ENCODE measurements around the gene SLC43A3. TPM values are rescaled to one million over a fixed set of nuclear protein-coding genes. Genes with fewer than 3 reads are reported as not detected.

The SLC43A3 gene
- polyA plus RNA-seq, 6 donors from 2014 or later, result 14.5 to 20.8 (median 17.5) TPM

GRCh38 chr11:57430952-57431351, 4.0 kb upstream of the SLC43A3 start:
- peaks cover 15 to 24% (median 15%) of the 10 kb centered on the region in 3 donors for H3K4me1 Mint-ChIP-seq
- no peaks in the 10 kb centered on the region for H3K36me3 Mint-ChIP-seq
- no peak overlapping the region for H3K27ac Mint-ChIP-seq
- no peaks in the 10 kb centered on the region for H3K9me3 Mint-ChIP-seq
- no peak overlapping the region for H3K4me3 Mint-ChIP-seq
- H3K27me3 Mint-ChIP-seq, result no peaks in the 10 kb centered on the region
- DNase-seq (no peak), ATAC-seq (ENCODE audit: low read depth in 2 of 2) (no peak)

GRCh38 chr11:57429946-57430345, 3.0 kb upstream of the SLC43A3 start:
- Mint-ChIP-seq H3K4me3 (peak overlapping the region in 1 of 8 donors; percentile 59), H3K36me3 (no peaks in the 10 kb centered on the region), H3K4me1 (peaks cover 19 to 34% (median 25%) of the 10 kb centered on the region in 3 donors), H3K9me3 (no peaks in the 10 kb centered on the region), H3K27ac (no peak overlapping the region), H3K27me3 (no peaks in the 10 kb centered on the region)
- ATAC-seq (ENCODE audit: low read depth in 2 of 2) (no peak), DNase-seq (no peak)

GRCh38 chr11:57428643-57429042, 1.7 kb upstream of the SLC43A3 start:
- no peak overlapping the region for H3K27ac Mint-ChIP-seq
- no peaks in the 10 kb centered on the region for H3K36me3 Mint-ChIP-seq
- ATAC-seq (ENCODE audit: low read depth in 2 of 2) (no peak), DNase-seq (no peak)
- H3K4me3 Mint-ChIP-seq, result peak overlapping the region in 1 of 8 donors; percentile 81
- H3K27me3 Mint-ChIP-seq, result no peaks in the 10 kb centered on the region
- peaks cover 30 to 47% (median 38%) of the 10 kb centered on the region in 3 donors for H3K4me1 Mint-ChIP-seq
- no peaks in the 10 kb centered on the region for H3K9me3 Mint-ChIP-seq

- ATAC-seq (ENCODE audit: low read depth in 2 of 2), result no peak
- peaks cover 30 to 49% (median 39%) of the 10 kb centered on the region in 3 donors for H3K4me1 Mint-ChIP-seq
- H3K9me3 Mint-ChIP-seq, result no peaks in the 10 kb centered on the region
- peak overlapping the region; percentile 81 to 96 (median 90) for H3K4me3 Mint-ChIP-seq
- peak overlapping the region in 4 of 6 donors; percentile 69 to 88 (median 72) for H3K27ac Mint-ChIP-seq
- no peaks in the 10 kb centered on the region for H3K27me3 Mint-ChIP-seq
- H3K36me3 Mint-ChIP-seq, result peaks cover 0 to 1% of the 10 kb centered on the region in 2 donors
- no peak for DNase-seq
Observed at GRCh38 chr11:57427727-57428082, 784 bp upstream of the SLC43A3 start.

- H3K27ac Mint-ChIP-seq, result peak overlapping the region; percentile 8 to 90 (median 84)
- no peaks in the 10 kb centered on the region for H3K27me3 Mint-ChIP-seq
- ATAC-seq (ENCODE audit: low read depth in 2 of 2) (no peak), DNase-seq (peak; percentile 5)
- H3K9me3 Mint-ChIP-seq, result no peaks in the 10 kb centered on the region
- H3K4me1 Mint-ChIP-seq, result peaks cover 30 to 44% (median 39%) of the 10 kb centered on the region in 3 donors
- H3K4me3 Mint-ChIP-seq, result peak overlapping the region; percentile 81 to 96 (median 90)
- peaks cover 0 to 6% of the 10 kb centered on the region in 2 donors for H3K36me3 Mint-ChIP-seq
Observed at GRCh38 chr11:57426439-57426928, 437 bp downstream of the SLC43A3 start.

- ATAC-seq (ENCODE audit: low read depth in 2 of 2) (no peak), DNase-seq (no peak)
- H3K4me3 Mint-ChIP-seq, result peak overlapping the region; percentile 81 to 96 (median 90)
- H3K36me3 Mint-ChIP-seq, result peaks cover 0 to 6% of the 10 kb centered on the region in 2 donors
- H3K27me3 Mint-ChIP-seq, result no peaks in the 10 kb centered on the region
- no peaks in the 10 kb centered on the region for H3K9me3 Mint-ChIP-seq
- H3K4me1 Mint-ChIP-seq, result peaks cover 30 to 44% (median 39%) of the 10 kb centered on the region in 3 donors
- peak overlapping the region in 5 of 6 donors; percentile 67 to 92 (median 88) for H3K27ac Mint-ChIP-seq
Observed at GRCh38 chr11:57425565-57426438, 1.1 kb downstream of the SLC43A3 start.

GRCh38 chr11:57424792-57425564, 1.9 kb downstream of the SLC43A3 start:
- ATAC-seq (ENCODE audit: low read depth in 2 of 2) (peak; percentile 72 to 78), DNase-seq (peak; percentile 46)
- peak overlapping the region; percentile 50 to 91 (median 76) for H3K4me3 Mint-ChIP-seq
- peaks cover 0 to 6% of the 10 kb centered on the region in 2 donors for H3K36me3 Mint-ChIP-seq
- H3K9me3 Mint-ChIP-seq, result no peaks in the 10 kb centered on the region
- H3K27ac Mint-ChIP-seq, result peak overlapping the region; percentile 4 to 87 (median 64)
- H3K27me3 Mint-ChIP-seq, result no peaks in the 10 kb centered on the region
- peaks cover 30 to 44% (median 39%) of the 10 kb centered on the region in 3 donors for H3K4me1 Mint-ChIP-seq

- no peak for ATAC-seq (ENCODE audit: low read depth in 2 of 2)
- Mint-ChIP-seq H3K4me1 (peaks cover 30 to 44% (median 39%) of the 10 kb centered on the region in 3 donors), H3K9me3 (no peaks in the 10 kb centered on the region), H3K27me3 (no peaks in the 10 kb centered on the region), H3K36me3 (peaks cover 0 to 6% of the 10 kb centered on the region in 2 donors), H3K4me3 (peak overlapping the region in 7 of 8 donors; percentile 50 to 91 (median 76)), H3K27ac (peak overlapping the region in 5 of 6 donors; percentile 19 to 87 (median 68))
- DNase-seq, result no peak
Observed at GRCh38 chr11:57424137-57424791, 2.7 kb downstream of the SLC43A3 start.

GRCh38 chr11:57422669-57423068, 4.3 kb downstream of the SLC43A3 start:
- peaks cover 29 to 42% (median 38%) of the 10 kb centered on the region in 3 donors for H3K4me1 Mint-ChIP-seq

GRCh38 chr11:57421805-57422204, 5.1 kb downstream of the SLC43A3 start:
- no peak for DNase-seq
- Mint-ChIP-seq H3K4me3 (no peak overlapping the region), H3K36me3 (peaks cover 9 to 10% of the 10 kb centered on the region in 2 donors), H3K9me3 (peaks cover 0 to 2% (median 0%) of the 10 kb centered on the region in 7 donors), H3K27me3 (no peaks in the 10 kb centered on the region), H3K4me1 (peaks cover 21 to 33% (median 31%) of the 10 kb centered on the region in 3 donors), H3K27ac (no peak overlapping the region)
- ATAC-seq (ENCODE audit: low read depth in 2 of 2), result no peak

More at GRCh38 chr11:57422669-57423068, 4.3 kb downstream of the SLC43A3 start:
- H3K9me3 Mint-ChIP-seq, result peaks cover 0 to under 1% (median 0%) of the 10 kb centered on the region in 7 donors
- DNase-seq, result no peak
- H3K4me3 Mint-ChIP-seq, result no peak overlapping the region
- peak overlapping the region in 2 of 6 donors; percentile 5 to 59 for H3K27ac Mint-ChIP-seq
- ATAC-seq (ENCODE audit: low read depth in 2 of 2), result no peak
- peaks cover 1 to 7% of the 10 kb centered on the region in 2 donors for H3K36me3 Mint-ChIP-seq
- H3K27me3 Mint-ChIP-seq, result no peaks in the 10 kb centered on the region

GRCh38 chr11:57421066-57421465, 5.9 kb downstream of the SLC43A3 start:
- H3K4me1 Mint-ChIP-seq, result peaks cover 16 to 26% (median 25%) of the 10 kb centered on the region in 3 donors

GRCh38 chr11:57419146-57419545, 7.8 kb downstream of the SLC43A3 start:
- no peak for DNase-seq
- Mint-ChIP-seq H3K27me3 (no peaks in the 10 kb centered on the region), H3K9me3 (peaks cover 0 to 2% (median 0%) of the 10 kb centered on the region in 7 donors), H3K4me1 (peaks cover 5 to 6% (median 5%) of the 10 kb centered on the region in 3 donors), H3K36me3 (peaks cover 9 to 33% of the 10 kb centered on the region in 2 donors), H3K27ac (peak overlapping the region in 1 of 6 donors; percentile 37), H3K4me3 (no peak overlapping the region)
- ATAC-seq (ENCODE audit: low read depth in 2 of 2), result no peak

More at GRCh38 chr11:57421066-57421465, 5.9 kb downstream of the SLC43A3 start:
- ATAC-seq (ENCODE audit: low read depth in 2 of 2) (no peak), DNase-seq (no peak)
- peaks cover 0 to 2% (median 0%) of the 10 kb centered on the region in 7 donors for H3K9me3 Mint-ChIP-seq
- H3K27ac Mint-ChIP-seq, result no peak overlapping the region
- H3K36me3 Mint-ChIP-seq, result peaks cover 9 to 15% of the 10 kb centered on the region in 2 donors
- no peak overlapping the region for H3K4me3 Mint-ChIP-seq
- H3K27me3 Mint-ChIP-seq, result no peaks in the 10 kb centered on the region

Data from naive B cell (primary cell).